Keratinocyte (primary cell): Measurements from ENCODE around the gene KPNA1.

Experiments
- EZH2 ChIP-seq: IDR thresholded peaks from one replicate; pipeline ENCODE4 v1.6.1; 2012; ENCODE audit warnings: inconsistent platforms, mild to moderate bottlenecking, low read length, moderate library complexity
- TF ChIP-seq, protein P1 (sequence below), 3 experiments: IDR thresholded peaks in 1 of 3; conservative IDR thresholded peaks in 1 of 3; optimal IDR thresholded peaks in 1 of 3; 2 replicates in 2 of 3; 3 replicates in 1 of 3; pipeline versions ENCODE3 to v1.5.1; 2011; ENCODE audit warnings: low read length in 3 of 3, mild to moderate bottlenecking in 3 of 3, moderate library complexity in 2 of 3, control low read depth in 1 of 3, inconsistent platforms in 1 of 3; ENCODE audit not compliant: insufficient read depth in 2 of 3; ENCODE audit errors: extremely low read depth in 1 of 3

DNA sequence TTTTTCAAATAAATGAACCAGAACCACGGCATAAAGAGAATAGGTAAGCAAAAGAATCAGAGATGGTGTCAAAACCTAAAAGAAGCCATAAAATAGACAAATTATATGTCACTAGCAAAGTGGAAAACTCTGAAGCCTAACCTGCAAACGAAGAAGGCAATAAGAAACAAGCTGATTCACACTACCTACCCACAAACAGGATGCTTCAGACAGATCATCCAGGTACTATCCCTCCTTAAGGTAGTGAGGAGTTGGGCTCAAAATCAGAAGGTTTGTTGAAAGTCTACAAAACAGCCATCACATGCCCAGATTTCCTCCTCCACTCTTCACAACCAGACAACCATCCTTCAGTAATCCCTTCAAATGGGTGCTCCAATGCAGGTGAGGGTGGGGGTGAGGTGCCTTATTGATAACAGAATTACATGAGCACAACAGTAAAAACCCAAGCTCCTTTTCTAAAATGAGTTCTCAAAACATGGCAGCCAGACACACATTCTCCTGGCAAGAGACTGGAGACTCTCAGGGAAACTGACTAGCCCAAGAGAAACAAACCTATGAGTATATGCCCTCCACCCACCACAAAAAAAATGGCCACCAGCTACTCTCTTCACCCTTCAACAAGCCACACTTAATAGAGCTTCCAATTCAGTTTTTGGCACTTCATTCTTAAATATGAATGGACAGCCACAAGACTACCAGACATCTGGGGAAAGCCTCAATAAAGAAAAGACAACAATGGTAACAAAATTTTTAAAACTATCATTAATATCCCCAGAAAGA is 6.4 kb downstream of the KPNA1 start:
- TF ChIP-seq, protein P1, sequence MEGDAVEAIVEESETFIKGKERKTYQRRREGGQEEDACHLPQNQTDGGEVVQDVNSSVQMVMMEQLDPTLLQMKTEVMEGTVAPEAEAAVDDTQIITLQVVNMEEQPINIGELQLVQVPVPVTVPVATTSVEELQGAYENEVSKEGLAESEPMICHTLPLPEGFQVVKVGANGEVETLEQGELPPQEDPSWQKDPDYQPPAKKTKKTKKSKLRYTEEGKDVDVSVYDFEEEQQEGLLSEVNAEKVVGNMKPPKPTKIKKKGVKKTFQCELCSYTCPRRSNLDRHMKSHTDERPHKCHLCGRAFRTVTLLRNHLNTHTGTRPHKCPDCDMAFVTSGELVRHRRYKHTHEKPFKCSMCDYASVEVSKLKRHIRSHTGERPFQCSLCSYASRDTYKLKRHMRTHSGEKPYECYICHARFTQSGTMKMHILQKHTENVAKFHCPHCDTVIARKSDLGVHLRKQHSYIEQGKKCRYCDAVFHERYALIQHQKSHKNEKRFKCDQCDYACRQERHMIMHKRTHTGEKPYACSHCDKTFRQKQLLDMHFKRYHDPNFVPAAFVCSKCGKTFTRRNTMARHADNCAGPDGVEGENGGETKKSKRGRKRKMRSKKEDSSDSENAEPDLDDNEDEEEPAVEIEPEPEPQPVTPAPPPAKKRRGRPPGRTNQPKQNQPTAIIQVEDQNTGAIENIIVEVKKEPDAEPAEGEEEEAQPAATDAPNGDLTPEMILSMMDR (optimal IDR thresholded peaks at IDR 0.05 in 1 of 3, IDR thresholded peaks at IDR 0.05 in 1 of 3, conservative IDR thresholded peaks at IDR 0.05 in 1 of 3; ENCODE audit: extremely low read depth in 1 of 3, insufficient read depth in 2 of 3, low read length in 3 of 3): no peak
- no peak for TF ChIP-seq EZH2
